Measurements from ENCODE around the gene ENTREP1. TPM values are rescaled to one million over a fixed set of nuclear protein-coding genes. Genes with fewer than 3 reads are reported as not detected.

The ENTREP1 gene
- total and polyA plus RNA-seq, 2 donors (not counting 1 experiment from before 2014, with no cell fraction given) = not detected

DNA sequence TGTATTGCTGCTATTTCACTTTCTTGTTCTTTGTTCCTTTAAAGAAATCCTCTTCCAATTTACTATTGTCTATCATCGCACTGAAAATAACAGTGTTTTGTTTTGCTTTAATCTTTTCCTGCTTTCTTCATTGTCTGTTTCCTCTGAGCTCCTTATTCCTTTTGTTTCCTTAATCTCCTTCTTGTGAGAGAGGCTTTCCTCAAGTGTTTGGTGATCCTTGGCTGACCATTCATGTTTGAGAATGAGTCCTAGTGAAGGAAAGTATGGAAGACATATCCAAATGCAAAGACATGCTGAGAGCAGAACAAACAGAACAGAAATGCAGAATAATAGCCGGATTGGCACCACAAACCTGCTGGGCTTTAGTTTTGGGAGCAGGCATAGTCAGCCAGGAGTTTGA lies 42.0 kb upstream of the ENTREP1 start:
- no peaks in the 10 kb centered on the region for H3K36me3 ChIP-seq (replicated peaks in 1 of 2; ENCODE audit: control extremely low read depth in 1 of 2, control insufficient read depth in 1 of 2, extremely low read depth in 1 of 2, insufficient read depth in 2 of 2, low read length in 1 of 2)
- Mint-ChIP-seq H3K4me3 (no peak overlapping the region), H3K27ac (no peak overlapping the region), H3K9me3 (ENCODE audit: insufficient read depth) (peaks cover 7% of the 10 kb centered on the region), H3K27me3 (peaks cover 29% of the 10 kb centered on the region), H3K4me1 (no peaks in the 10 kb centered on the region)
- H3K4me3 ChIP-seq (ENCODE audit: control extremely low read depth in 1 of 5, extremely low read depth in 1 of 5, insufficient read depth in 1 of 5, low read depth in 2 of 5, low read length in 4 of 5) = no peak overlapping the region
- H3K4me1 ChIP-seq (ENCODE audit: control insufficient read depth in 2 of 2, insufficient read depth in 2 of 2, low read length in 2 of 2) = no peaks in the 10 kb centered on the region
- 86% methylated on average over 1 of the region's 2 CpGs for WGBS (ENCODE audit: insufficient coverage)
- no peaks in the 10 kb centered on the region for H4K20me1 ChIP-seq (ENCODE audit: control insufficient read depth, insufficient read depth, low read length, poor library complexity, severe bottlenecking)
- H3K27me3 ChIP-seq (replicated peaks in 1 of 4; ENCODE audit: control extremely low read depth in 1 of 4, control insufficient read depth in 3 of 4, insufficient read depth in 4 of 4, low read length in 3 of 4) = peaks cover 0 to 2% (median 1%) of the 10 kb centered on the region in 4 experiments
- ChIA-PET CTCF (no interaction called here), POLR2A (no interaction called here)
- no peaks in the 10 kb centered on the region for H3K79me2 ChIP-seq (ENCODE audit: control insufficient read depth, insufficient read depth, low read length)
- H3K9ac ChIP-seq (ENCODE audit: low read length) = no peak overlapping the region
- intact Hi-C loops (cut with micrococcal nuclease) = no loop called here
- no peaks in the 10 kb centered on the region for H3K9me3 ChIP-seq (ENCODE audit: control extremely low read depth in 1 of 3, control insufficient read depth in 2 of 3, insufficient read depth in 1 of 3, low read length in 2 of 3)
- DNase-seq (no peak), ATAC-seq (ENCODE audit: low read depth) (no peak)
- H2AFZ ChIP-seq (ENCODE audit: insufficient read depth, low read depth, low read length, poor library complexity, severe bottlenecking) = no peak overlapping the region
- no peak for TF ChIP-seq EZH2 (IDR thresholded peaks at IDR 0.05; ENCODE audit: borderline replicate concordance, insufficient read depth, low read depth, low read length, poor library complexity, severe bottlenecking)
- no peak overlapping the region for H3K27ac ChIP-seq (ENCODE audit: low read length in 2 of 2)
- no peak overlapping the region for H3K4me2 ChIP-seq (replicated peaks; ENCODE audit: low read depth, low read length, poor library complexity, severe bottlenecking)

DNA sequence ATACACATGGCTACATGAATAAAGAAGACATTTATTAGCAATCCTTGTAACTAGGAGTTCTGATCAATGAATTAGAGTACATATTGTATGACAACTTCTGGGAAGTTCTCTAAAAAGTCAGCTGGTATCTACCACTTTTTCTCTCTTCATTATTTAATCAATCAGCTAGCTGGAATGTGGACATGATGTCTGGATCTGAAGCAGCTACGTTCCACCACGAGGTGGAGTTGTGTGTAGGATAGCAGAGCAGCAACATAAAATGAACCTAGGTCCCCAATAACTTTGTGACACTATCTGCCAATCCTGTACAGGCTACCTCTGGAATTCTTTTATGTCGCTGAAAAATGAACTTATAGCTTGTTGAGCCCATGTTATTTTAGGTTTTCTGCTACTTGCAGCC lies 32.9 kb upstream of the ENTREP1 start:
- H3K36me3 ChIP-seq (replicated peaks in 1 of 2; ENCODE audit: control extremely low read depth in 1 of 2, control insufficient read depth in 1 of 2, extremely low read depth in 1 of 2, insufficient read depth in 2 of 2, low read length in 1 of 2) = no peaks in the 10 kb centered on the region
- H3K79me2 ChIP-seq (ENCODE audit: control insufficient read depth, insufficient read depth, low read length) = no peaks in the 10 kb centered on the region
- no peak overlapping the region for H3K4me3 ChIP-seq (ENCODE audit: control extremely low read depth in 1 of 5, extremely low read depth in 1 of 5, insufficient read depth in 1 of 5, low read depth in 2 of 5, low read length in 4 of 5)
- TF ChIP-seq, protein P1, sequence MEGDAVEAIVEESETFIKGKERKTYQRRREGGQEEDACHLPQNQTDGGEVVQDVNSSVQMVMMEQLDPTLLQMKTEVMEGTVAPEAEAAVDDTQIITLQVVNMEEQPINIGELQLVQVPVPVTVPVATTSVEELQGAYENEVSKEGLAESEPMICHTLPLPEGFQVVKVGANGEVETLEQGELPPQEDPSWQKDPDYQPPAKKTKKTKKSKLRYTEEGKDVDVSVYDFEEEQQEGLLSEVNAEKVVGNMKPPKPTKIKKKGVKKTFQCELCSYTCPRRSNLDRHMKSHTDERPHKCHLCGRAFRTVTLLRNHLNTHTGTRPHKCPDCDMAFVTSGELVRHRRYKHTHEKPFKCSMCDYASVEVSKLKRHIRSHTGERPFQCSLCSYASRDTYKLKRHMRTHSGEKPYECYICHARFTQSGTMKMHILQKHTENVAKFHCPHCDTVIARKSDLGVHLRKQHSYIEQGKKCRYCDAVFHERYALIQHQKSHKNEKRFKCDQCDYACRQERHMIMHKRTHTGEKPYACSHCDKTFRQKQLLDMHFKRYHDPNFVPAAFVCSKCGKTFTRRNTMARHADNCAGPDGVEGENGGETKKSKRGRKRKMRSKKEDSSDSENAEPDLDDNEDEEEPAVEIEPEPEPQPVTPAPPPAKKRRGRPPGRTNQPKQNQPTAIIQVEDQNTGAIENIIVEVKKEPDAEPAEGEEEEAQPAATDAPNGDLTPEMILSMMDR (IDR thresholded peaks at IDR 0.05) = no peak
- TF ChIP-seq EZH2 (IDR thresholded peaks at IDR 0.05; ENCODE audit: borderline replicate concordance, insufficient read depth, low read depth, low read length, poor library complexity, severe bottlenecking) = no peak
- H3K9me3 ChIP-seq (ENCODE audit: control extremely low read depth in 1 of 3, control insufficient read depth in 2 of 3, insufficient read depth in 1 of 3, low read length in 2 of 3) = no peaks in the 10 kb centered on the region
- H3K9ac ChIP-seq (ENCODE audit: low read length) = no peak overlapping the region
- H3K27ac ChIP-seq (ENCODE audit: low read length in 2 of 2) = no peak overlapping the region
- no peaks in the 10 kb centered on the region for H3K4me1 Mint-ChIP-seq
- no peak overlapping the region for H2AFZ ChIP-seq (ENCODE audit: insufficient read depth, low read depth, low read length, poor library complexity, severe bottlenecking)
- ChIA-PET CTCF (no interaction called here), POLR2A (no interaction called here)
- H3K4me2 ChIP-seq (replicated peaks; ENCODE audit: low read depth, low read length, poor library complexity, severe bottlenecking) = no peak overlapping the region
- peaks cover 0 to 7% (median 1%) of the 10 kb centered on the region in 4 experiments for H3K27me3 ChIP-seq (replicated peaks in 1 of 4; ENCODE audit: control extremely low read depth in 1 of 4, control insufficient read depth in 3 of 4, insufficient read depth in 4 of 4, low read length in 3 of 4)
- no peak for DNase-seq
- H3K4me3 Mint-ChIP-seq = no peak overlapping the region
- WGBS (ENCODE audit: insufficient coverage) = no CpG with 5 or more reads among the region's 3 CpGs
- H3K4me1 ChIP-seq (ENCODE audit: control insufficient read depth in 2 of 2, insufficient read depth in 2 of 2, low read length in 2 of 2) = no peaks in the 10 kb centered on the region
- H4K20me1 ChIP-seq (ENCODE audit: control insufficient read depth, insufficient read depth, low read length, poor library complexity, severe bottlenecking) = no peaks in the 10 kb centered on the region
- peaks cover 2% of the 10 kb centered on the region for H3K9me3 Mint-ChIP-seq (ENCODE audit: insufficient read depth)
- intact Hi-C loops (cut with micrococcal nuclease) = no loop called here
- no peak for ATAC-seq (ENCODE audit: low read depth)
- no peak overlapping the region for H3K27ac Mint-ChIP-seq
- H3K27me3 Mint-ChIP-seq = peaks cover 18% of the 10 kb centered on the region
